ENCODE data around the gene SMYD3. TPM values are rescaled to one million over a fixed set of nuclear protein-coding genes. Genes with fewer than 3 reads are reported as not detected.

SMYD3 gene
- total and polyA plus RNA-seq, 10 of the 15 experiments (the other 5 are each of a cell fraction or from before 2014, with no cell fraction given): 18.3 to 54.0 (median 24.8) TPM

DNA sequence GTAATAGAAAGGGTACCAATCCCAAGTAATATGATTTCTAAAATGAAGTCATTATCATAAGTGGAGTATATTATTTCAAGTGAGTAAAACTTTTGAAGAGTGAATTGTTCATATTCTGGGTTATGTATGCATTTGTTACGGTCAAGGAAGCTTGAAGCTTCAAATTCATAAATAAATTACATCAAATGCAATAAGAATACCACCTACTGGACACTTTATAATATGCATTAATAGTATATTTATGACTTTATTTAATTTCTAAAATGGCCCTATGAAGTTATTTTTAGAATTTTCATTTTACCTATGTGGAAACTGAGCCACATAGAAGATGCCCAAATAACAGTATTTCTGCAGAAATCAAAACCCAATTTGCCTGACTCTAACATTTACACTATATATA, 260.6 kb downstream of the SMYD3 start:
- DNase-seq (ENCODE audit: low read depth, low spot score) (no peak), FAIRE-seq (no peak), ATAC-seq (no peak)
- H3K27me3 ChIP-seq (replicated peaks in 1 of 2; ENCODE audit: control insufficient read depth in 2 of 2, insufficient read depth in 2 of 2, low read length in 1 of 2): no peaks in the 10 kb centered on the region
- no peak overlapping the region for H2AFZ ChIP-seq (ENCODE audit: control insufficient read depth, low read depth, low read length)
- no peaks in the 10 kb centered on the region for H3K4me1 ChIP-seq (ENCODE audit: control insufficient read depth, insufficient read depth, low read length)
- no TSS peak for BruUV-seq (replicated peaks)
- ChIA-PET POLR2A (no interaction called here), RAD21 (ENCODE audit: unreplicated experiment) (no interaction called here), SMC1A (ENCODE audit: uncharacterized antibody, unreplicated experiment) (no interaction called here), CTCF (interaction anchor here (1.1 kb wide), 1 partner anchor 235 kb away, joined by 4 read pairs; no protein-coding TSS in a partner anchor)
- H3K9me3 ChIP-seq (replicated peaks; ENCODE audit: control insufficient read depth, insufficient read depth, low read length): no peaks in the 10 kb centered on the region
- H3K4me3 ChIP-seq: no peak overlapping the region
- 95% methylated on average over 1 of the region's 1 CpG for WGBS (ENCODE audit: insufficient coverage, insufficient replicate concordance, low lambda C conversion rate, missing lambda C conversion rate)
- H3K27ac ChIP-seq (ENCODE audit: control insufficient read depth, insufficient read depth): no peak overlapping the region
- TF ChIP-seq ZBED1 (IDR thresholded peaks at IDR 0.05; ENCODE audit: borderline replicate concordance): no peak
- TF ChIP-seq NFYB (IDR thresholded peaks at IDR 0.05; ENCODE audit: insufficient read depth, low read depth, low read length): no peak
- no peak for TF ChIP-seq BCL3 (IDR thresholded peaks at IDR 0.05; ENCODE audit: borderline replicate concordance, insufficient read depth, low read depth, low read length, poor library complexity, severe bottlenecking)
- no peak for TF ChIP-seq STAT3 (IDR thresholded peaks at IDR 0.05; ENCODE audit: low read depth, low read length)
- TF ChIP-seq, protein P1, sequence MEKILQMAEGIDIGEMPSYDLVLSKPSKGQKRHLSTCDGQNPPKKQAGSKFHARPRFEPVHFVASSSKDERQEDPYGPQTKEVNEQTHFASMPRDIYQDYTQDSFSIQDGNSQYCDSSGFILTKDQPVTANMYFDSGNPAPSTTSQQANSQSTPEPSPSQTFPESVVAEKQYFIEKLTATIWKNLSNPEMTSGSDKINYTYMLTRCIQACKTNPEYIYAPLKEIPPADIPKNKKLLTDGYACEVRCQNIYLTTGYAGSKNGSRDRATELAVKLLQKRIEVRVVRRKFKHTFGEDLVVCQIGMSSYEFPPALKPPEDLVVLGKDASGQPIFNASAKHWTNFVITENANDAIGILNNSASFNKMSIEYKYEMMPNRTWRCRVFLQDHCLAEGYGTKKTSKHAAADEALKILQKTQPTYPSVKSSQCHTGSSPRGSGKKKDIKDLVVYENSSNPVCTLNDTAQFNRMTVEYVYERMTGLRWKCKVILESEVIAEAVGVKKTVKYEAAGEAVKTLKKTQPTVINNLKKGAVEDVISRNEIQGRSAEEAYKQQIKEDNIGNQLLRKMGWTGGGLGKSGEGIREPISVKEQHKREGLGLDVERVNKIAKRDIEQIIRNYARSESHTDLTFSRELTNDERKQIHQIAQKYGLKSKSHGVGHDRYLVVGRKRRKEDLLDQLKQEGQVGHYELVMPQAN (conservative IDR thresholded peaks at IDR 0.05): no peak
- TF ChIP-seq POU2F2 (IDR thresholded peaks at IDR 0.05; ENCODE audit: borderline replicate concordance, low read depth, low read length): no peak
- TF ChIP-seq MEF2A (IDR thresholded peaks at IDR 0.05; ENCODE audit: insufficient read depth, low read depth, low read length): no peak
- TF ChIP-seq SPI1 (IDR thresholded peaks at IDR 0.05; ENCODE audit: borderline replicate concordance, insufficient read depth, low read depth, low read length): no peak
- TF ChIP-seq NFIC (IDR thresholded peaks at IDR 0.05; ENCODE audit: low read depth, low read length): no peak
- TF ChIP-seq ZNF207 (IDR thresholded peaks at IDR 0.05; ENCODE audit: borderline replicate concordance): no peak
- TF ChIP-seq FOXK2 (IDR thresholded peaks at IDR 0.05): no peak
- no peak for TF ChIP-seq PAX8 (IDR thresholded peaks at IDR 0.05)
- no peak for TF ChIP-seq STAT1 (conservative IDR thresholded peaks at IDR 0.05)
- TF ChIP-seq, protein P2, sequence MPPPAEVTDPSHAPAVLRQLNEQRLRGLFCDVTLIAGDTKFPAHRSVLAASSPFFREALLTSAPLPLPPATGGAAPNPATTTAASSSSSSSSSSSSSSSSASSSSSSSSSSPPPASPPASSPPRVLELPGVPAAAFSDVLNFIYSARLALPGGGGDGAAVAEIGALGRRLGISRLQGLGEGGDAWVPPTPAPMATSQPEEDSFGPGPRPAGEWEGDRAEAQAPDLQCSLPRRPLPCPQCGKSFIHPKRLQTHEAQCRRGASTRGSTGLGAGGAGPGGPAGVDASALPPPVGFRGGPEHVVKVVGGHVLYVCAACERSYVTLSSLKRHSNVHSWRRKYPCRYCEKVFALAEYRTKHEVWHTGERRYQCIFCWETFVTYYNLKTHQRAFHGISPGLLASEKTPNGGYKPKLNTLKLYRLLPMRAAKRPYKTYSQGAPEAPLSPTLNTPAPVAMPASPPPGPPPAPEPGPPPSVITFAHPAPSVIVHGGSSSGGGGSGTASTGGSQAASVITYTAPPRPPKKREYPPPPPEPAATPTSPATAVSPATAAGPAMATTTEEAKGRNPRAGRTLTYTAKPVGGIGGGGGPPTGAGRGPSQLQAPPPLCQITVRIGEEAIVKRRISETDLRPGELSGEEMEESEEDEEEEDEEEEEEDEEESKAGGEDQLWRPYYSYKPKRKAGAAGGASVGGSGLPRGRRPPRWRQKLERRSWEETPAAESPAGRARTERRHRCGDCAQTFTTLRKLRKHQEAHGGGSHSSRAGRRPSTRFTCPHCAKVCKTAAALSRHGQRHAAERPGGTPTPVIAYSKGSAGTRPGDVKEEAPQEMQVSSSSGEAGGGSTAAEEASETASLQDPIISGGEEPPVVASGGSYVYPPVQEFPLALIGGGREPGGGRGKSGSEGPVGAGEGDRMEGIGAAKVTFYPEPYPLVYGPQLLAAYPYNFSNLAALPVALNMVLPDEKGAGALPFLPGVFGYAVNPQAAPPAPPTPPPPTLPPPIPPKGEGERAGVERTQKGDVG (CRISPR knock-in tag; IDR thresholded peaks at IDR 0.05): no peak
- no peak for TF ChIP-seq DPF2 (IDR thresholded peaks at IDR 0.05)
- no peak for TF ChIP-seq ZNF274 (IDR thresholded peaks at IDR 0.05; ENCODE audit: insufficient read depth, insufficient read length)
- TF ChIP-seq JUND (IDR thresholded peaks at IDR 0.05; ENCODE audit: low read depth, low read length): no peak
- TF ChIP-seq SMARCA5 (IDR thresholded peaks at IDR 0.05): no peak
- TF ChIP-seq EP300 (IDR thresholded peaks at IDR 0.05; ENCODE audit: borderline replicate concordance in 1 of 2, control insufficient read depth in 1 of 2, low read depth in 2 of 2, low read length in 2 of 2): no peak
- TF ChIP-seq MEF2B (IDR thresholded peaks at IDR 0.05; ENCODE audit: partially characterized antibody, poor library complexity, severe bottlenecking): no peak
- no peaks in the 10 kb centered on the region for H3K36me3 ChIP-seq (ENCODE audit: control insufficient read depth in 2 of 2, insufficient read depth in 2 of 2, low read length in 1 of 2)
- intact Hi-C loops (cut with micrococcal nuclease; ENCODE audit: unreplicated experiment): no loop called here
- in situ Hi-C loops (cut with MboI): no loop called here
- H3K9ac ChIP-seq (ENCODE audit: control insufficient read depth, insufficient read depth, low read length): no peak overlapping the region
- no peaks in the 10 kb centered on the region for H4K20me1 ChIP-seq (ENCODE audit: control insufficient read depth, insufficient read depth)
- no peaks in the 10 kb centered on the region for H3K79me2 ChIP-seq (ENCODE audit: control insufficient read depth, insufficient read depth, low read length)
- no peak overlapping the region for H3K4me2 ChIP-seq (ENCODE audit: control insufficient read depth, insufficient read depth)
